ENCODE results near the gene SUFU. TPM values are rescaled to one million over a fixed set of nuclear protein-coding genes. Genes with fewer than 3 reads are reported as not detected.

Gene SUFU
- total RNA-seq, 1 donor from 2014 or later, result 8.9 TPM

GRCh38 chr10:102675666-102676533 lies 172.1 kb downstream of the SUFU start:
- no peaks in the 10 kb centered on the region for H3K36me3 ChIP-seq (ENCODE audit: control insufficient read depth, insufficient read depth, low read length)
- H3K4me3 ChIP-seq (ENCODE audit: low read depth, low read length), result no peak overlapping the region
- no peaks in the 10 kb centered on the region for H3K27me3 ChIP-seq (ENCODE audit: control insufficient read depth, insufficient read depth, low read length)
- DNase-seq (ENCODE audit: low read depth), result peak; percentile 95
- TF ChIP-seq CTCF (IDR thresholded peaks at IDR 0.05; ENCODE audit: insufficient read depth, low read length, poor library complexity, severe bottlenecking), result no peak

- no peak overlapping the region for H3K4me3 ChIP-seq (ENCODE audit: low read depth, low read length)
- DNase-seq (ENCODE audit: low read depth), result no peak
- H3K27me3 ChIP-seq (ENCODE audit: control insufficient read depth, insufficient read depth, low read length), result no peaks in the 10 kb centered on the region
- no peaks in the 10 kb centered on the region for H3K36me3 ChIP-seq (ENCODE audit: control insufficient read depth, insufficient read depth, low read length)
- TF ChIP-seq CTCF (IDR thresholded peaks at IDR 0.05; ENCODE audit: insufficient read depth, low read length, poor library complexity, severe bottlenecking), result no peak
These were observed 173.0 kb downstream of the SUFU start for GRCh38 chr10:102676534-102677315.

- H3K36me3 ChIP-seq (ENCODE audit: control insufficient read depth, insufficient read depth, low read length), result no peaks in the 10 kb centered on the region
- no peaks in the 10 kb centered on the region for H3K27me3 ChIP-seq (ENCODE audit: control insufficient read depth, insufficient read depth, low read length)
- no peak for DNase-seq (ENCODE audit: low read depth)
- H3K4me3 ChIP-seq (ENCODE audit: low read depth, low read length), result no peak overlapping the region
- no peak for TF ChIP-seq CTCF (IDR thresholded peaks at IDR 0.05; ENCODE audit: insufficient read depth, low read length, poor library complexity, severe bottlenecking)
These were observed 173.7 kb downstream of the SUFU start for GRCh38 chr10:102677331-102678067.

- H3K36me3 ChIP-seq (ENCODE audit: control insufficient read depth, insufficient read depth, low read length), result no peaks in the 10 kb centered on the region
- no peak for TF ChIP-seq CTCF (IDR thresholded peaks at IDR 0.05; ENCODE audit: insufficient read depth, low read length, poor library complexity, severe bottlenecking)
- no peak overlapping the region for H3K4me3 ChIP-seq (ENCODE audit: low read depth, low read length)
- no peak for DNase-seq (ENCODE audit: low read depth)
- no peaks in the 10 kb centered on the region for H3K27me3 ChIP-seq (ENCODE audit: control insufficient read depth, insufficient read depth, low read length)
These were observed 174.3 kb downstream of the SUFU start for GRCh38 chr10:102678068-102678400.

- H3K36me3 ChIP-seq (ENCODE audit: control insufficient read depth, insufficient read depth, low read length), result no peaks in the 10 kb centered on the region
- H3K27me3 ChIP-seq (ENCODE audit: control insufficient read depth, insufficient read depth, low read length), result no peaks in the 10 kb centered on the region
- no peak for DNase-seq (ENCODE audit: low read depth)
- peak; percentile 95 for TF ChIP-seq CTCF (IDR thresholded peaks at IDR 0.05; ENCODE audit: insufficient read depth, low read length, poor library complexity, severe bottlenecking)
- no peak overlapping the region for H3K4me3 ChIP-seq (ENCODE audit: low read depth, low read length)
These were observed 175.1 kb downstream of the SUFU start for GRCh38 chr10:102678842-102679289.

All from kidney epithelial cell (primary cell).